SHP77 treated with DMSO at 0.1 percent for 48 hours (cell line): ENCODE results near the gene AMBN.

Experiments
- DNase-seq: peaks from one replicate; lab custom pipeline; 2025; lab: John Stamatoyannopoulos, UW

The AMBN gene, protein sequence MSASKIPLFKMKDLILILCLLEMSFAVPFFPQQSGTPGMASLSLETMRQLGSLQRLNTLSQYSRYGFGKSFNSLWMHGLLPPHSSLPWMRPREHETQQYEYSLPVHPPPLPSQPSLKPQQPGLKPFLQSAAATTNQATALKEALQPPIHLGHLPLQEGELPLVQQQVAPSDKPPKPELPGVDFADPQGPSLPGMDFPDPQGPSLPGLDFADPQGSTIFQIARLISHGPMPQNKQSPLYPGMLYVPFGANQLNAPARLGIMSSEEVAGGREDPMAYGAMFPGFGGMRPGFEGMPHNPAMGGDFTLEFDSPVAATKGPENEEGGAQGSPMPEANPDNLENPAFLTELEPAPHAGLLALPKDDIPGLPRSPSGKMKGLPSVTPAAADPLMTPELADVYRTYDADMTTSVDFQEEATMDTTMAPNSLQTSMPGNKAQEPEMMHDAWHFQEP

DNA sequence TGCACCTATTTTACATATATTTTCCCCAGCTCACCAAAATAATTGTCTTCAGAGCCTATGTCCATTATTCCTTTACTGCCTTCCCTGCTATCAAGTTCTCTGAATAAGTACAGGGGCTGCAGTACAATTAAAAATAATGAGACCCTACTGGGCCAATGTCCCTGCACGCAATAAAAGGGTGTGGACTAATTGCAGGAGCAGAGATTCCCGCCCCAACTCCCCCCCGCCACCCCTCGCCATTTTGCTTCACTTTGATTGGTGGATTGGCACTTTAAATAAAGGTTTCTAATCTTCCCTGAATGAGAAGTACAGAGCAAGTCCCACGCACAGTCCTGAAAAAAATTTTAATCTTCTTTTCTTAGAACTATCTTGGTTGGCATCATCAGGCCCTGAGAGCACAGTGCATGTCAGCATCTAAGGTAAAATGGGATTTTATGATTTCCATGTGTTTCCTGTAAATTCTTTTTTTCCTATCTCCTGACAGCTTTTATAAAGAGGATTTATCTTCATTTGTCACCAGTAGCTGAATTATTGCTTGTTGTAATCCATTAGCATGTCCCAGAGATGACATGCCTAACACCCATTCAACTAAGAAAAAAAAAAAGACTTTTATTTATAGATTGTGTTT, at the start of gene AMBN:
Gene AMBN, plus strand, starts transcription at position 302 of the 628 bp plus-strand sequence. Its CDS starts 103 bp downstream, at position 405.
- no peak for DNase-seq

DNA sequence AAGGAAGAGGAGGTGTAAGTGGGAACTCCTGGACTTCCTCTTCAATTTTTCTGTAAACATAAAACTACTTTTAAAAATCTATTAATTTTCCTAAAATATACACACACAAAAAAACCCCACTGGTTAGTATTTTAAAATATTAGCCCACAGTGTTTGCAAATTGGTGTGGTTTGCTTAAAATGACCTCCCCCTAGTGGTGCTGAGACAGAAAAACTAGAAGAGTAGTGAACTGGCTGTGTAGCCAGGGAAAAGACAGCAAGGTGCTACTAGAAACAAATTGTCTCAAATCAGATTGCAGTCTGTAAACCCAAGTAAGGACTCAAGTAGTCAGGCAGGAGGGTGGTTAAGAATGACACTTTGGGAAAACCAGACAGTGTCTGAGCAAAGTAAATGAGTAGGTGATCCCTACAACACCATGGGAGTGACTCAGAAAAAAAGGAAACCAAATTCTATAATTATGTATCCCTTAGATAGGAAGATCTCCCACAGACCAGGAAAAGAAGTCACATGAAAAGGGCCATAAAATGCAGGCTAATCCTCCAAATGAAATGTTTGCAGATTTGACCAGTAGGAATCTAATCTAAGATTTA, 47.7 kb upstream of the AMBN start:
- no peak for DNase-seq

GRCh38 chr4:70556856-70557255, 35.2 kb upstream of the AMBN start:
- DNase-seq, result no peak

GRCh38 chr4:70559211-70559830, 32.7 kb upstream of the AMBN start:
- DNase-seq, result no peak

- no peak for DNase-seq
Observed at GRCh38 chr4:70559924-70560323, 32.1 kb upstream of the AMBN start.

- DNase-seq, result peak; percentile 31
Observed at GRCh38 chr4:70564033-70564432, 28.0 kb upstream of the AMBN start.

- no peak for DNase-seq
Observed at GRCh38 chr4:70570796-70571195, 21.3 kb upstream of the AMBN start.

DNA sequence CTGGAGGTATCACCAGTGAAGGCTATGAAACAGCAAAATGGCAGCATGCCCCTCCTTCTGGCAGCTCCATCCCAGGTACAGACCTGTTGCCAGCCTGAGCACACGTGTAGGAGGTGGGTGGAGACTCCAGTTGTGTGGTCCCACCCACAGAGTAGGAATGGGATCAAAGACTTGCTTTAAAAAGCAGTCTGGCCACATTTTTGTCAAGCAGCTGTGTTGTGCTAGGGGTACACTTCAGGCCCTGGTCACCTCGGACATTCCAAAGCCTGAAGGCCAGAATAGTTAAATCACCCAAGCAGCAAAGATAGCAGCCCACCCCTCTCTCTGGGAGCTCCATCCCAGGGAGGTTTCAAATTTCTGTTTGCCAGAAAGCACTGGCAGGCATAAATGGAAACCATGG, 20.3 kb upstream of the AMBN start:
- DNase-seq, result no peak

DNA sequence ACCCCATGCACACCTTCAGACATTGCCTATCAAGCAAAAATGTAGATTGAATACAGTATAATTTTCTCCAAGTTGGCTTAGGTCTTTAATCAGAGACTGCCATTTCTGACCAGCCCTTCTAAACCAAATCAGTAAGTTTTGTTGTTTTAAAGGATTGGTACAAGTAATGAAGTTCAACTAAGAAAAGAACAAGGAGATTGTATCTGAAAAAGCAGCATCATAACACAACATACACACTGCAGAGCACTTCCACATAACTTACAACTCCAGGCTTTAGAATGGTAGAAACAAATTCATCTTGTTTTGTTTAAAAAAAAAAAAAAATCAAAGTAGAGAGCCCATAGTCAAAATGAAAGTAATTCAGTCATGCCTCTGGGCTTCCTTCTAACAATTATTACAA, 16.1 kb upstream of the AMBN start:
- no peak for DNase-seq

GRCh38 chr4:70577220-70577927, 14.7 kb upstream of the AMBN start:
- DNase-seq, result no peak

DNA sequence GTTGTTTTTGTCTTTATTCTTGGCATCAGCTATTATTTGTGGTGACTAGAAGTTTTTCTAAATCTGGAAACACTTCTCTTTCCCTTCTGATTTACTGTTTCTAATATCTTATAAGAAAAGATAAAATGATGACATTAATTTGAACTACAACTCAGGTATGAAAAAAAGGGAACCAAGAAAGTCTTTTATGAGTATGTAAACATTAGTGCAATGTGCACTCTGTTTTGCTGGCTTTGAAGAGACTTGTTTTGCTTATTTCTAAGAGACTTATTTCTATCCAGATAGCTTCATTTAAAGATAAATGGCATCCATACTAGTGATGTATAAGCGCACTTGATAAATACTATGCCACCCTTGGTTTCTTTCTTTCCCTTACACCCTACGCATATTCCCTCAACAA, 10.1 kb upstream of the AMBN start:
- DNase-seq, result no peak

DNA sequence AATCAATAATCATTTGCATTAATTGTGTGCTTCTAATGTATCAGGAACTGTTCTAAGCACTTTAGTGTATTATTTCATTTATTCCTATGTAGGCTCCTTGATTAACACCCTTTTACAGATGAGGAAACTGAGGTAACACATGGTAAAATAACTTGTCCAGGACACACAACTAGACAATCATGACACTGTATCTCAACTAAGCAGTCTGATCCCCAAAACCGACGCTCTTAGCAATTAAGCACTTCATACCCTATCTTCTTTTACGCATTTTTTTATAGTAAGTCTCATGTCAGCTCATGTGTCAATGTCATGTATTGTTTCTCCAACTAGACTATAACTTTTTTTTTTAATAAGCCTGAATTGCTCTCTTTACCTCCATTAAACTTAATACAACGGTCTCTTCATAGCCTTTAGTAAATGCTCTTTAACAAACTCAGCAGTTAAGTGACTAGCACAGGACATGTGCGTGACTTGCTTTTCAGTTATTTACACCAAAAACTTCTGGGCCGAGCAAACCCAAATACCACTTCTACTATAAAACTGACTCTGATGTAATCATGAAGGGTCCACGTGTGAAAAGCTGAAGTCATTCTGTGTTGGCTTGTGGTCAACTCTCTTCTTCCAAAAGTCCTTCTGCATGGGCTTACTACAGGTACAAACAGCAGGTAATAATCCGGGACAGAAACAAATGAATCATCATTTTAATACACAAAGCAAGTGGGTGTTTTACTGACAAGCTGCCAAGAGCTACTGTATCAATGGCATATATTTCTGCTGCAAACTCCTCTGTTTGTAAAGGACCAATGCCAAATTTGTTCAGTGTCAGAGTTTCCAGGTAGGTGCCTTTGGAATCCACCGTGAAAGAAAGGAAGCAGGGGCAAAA, 7.9 kb upstream of the AMBN start:
- peak; percentile 90 for DNase-seq

- DNase-seq, result no peak
Observed at GRCh38 chr4:70586841-70587240, 5.2 kb upstream of the AMBN start.

DNA sequence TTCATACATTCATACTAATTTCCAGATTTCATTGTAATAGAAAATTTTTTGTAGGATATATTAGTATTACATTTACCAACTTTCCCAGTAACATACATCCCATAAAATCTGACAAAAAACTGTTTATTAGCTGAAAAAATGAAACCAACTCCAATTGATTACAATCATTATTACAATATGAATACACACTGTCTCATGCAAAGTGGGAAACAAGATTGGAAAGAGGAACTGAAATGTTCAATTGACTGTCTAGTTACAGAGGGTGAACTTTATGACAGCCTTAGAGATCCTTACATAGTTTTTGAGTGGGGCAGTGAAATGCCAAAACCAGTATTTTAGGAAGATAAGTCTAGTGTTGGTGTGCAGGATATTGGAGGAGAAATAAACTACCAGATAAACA, 2.3 kb upstream of the AMBN start:
- DNase-seq, result no peak

DNA sequence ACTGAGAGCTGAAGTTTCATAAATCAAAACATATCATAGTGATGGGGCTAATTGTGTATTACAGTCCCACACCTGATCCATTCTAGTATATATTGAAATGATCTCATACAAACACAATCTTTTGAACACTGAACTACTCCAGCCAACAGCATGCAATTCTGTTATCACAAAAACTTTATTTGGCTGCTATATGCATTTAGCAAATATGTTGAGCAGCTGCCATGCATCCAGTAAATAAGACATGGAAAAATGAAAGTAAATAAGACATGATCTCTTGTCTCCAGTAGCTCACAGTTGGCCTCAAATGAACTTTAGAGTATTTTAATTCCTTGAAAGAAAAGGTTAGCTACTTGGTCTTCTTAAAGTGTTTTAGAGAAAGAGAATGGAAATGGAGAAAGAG, 2.1 kb downstream of the AMBN start:
- DNase-seq, result no peak

- DNase-seq, result no peak
Observed at GRCh38 chr4:70600305-70600704, 8.2 kb downstream of the AMBN start.

GRCh38 chr4:70600977-70601376, 8.9 kb downstream of the AMBN start:
- no peak for DNase-seq

GRCh38 chr4:70601422-70602039, 9.5 kb downstream of the AMBN start:
- DNase-seq, result peak; percentile 79

- DNase-seq, result no peak
Observed at GRCh38 chr4:70603856-70604255, 11.8 kb downstream of the AMBN start.

DNA sequence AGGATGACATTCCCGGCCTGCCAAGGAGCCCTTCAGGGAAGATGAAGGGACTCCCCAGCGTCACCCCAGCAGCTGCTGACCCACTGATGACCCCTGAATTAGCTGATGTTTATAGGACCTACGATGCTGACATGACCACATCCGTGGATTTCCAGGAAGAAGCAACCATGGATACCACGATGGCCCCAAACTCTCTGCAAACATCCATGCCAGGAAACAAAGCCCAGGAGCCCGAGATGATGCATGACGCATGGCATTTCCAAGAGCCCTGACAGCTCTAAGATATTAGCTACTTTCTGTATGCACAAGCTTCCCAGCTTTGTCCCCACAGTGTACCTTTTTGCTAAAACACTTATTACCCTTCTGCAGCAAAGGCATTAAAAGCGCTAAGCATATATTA, 14.4 kb downstream of the AMBN start:
- DNase-seq, result no peak
